NT2/D1 (cell line): ENCODE data around the gene THSD7A.

Source experiments
- DNase-seq: peaks from one replicate; pipeline ENCODE4 v3.0.0-alpha.2; 2011; ENCODE audit warnings: low read depth, low spot score
- H3K27me3 ChIP-seq: 2 replicates; pipeline ENCODE4 v1.6.0; 2011; ENCODE audit warnings: mild to moderate bottlenecking; ENCODE audit not compliant: insufficient read length, insufficient read depth
- H3K36me3 ChIP-seq: 2 replicates; pipeline ENCODE4 v1.6.1; 2011; ENCODE audit warnings: mild to moderate bottlenecking, low read length, mixed read lengths; ENCODE audit not compliant: insufficient read depth, insufficient read length
- H3K4me1 ChIP-seq: 2 replicates; pipeline ENCODE4 v1.5.1; 2011; ENCODE audit not compliant: insufficient read depth, insufficient read length
- H3K4me3 ChIP-seq: 2 replicates; pipeline ENCODE4 v1.5.1; 2011; ENCODE audit warnings: low read depth; ENCODE audit not compliant: insufficient read length
- H3K9ac ChIP-seq: 2 replicates; pipeline ENCODE4 v1.6.0; 2011; ENCODE audit warnings: low read depth; ENCODE audit not compliant: insufficient read length
- H3K9me3 ChIP-seq: 2 replicates; pipeline ENCODE4 v1.5.1; 2011; ENCODE audit warnings: mild to moderate bottlenecking, low read length; ENCODE audit not compliant: insufficient read depth
- SUZ12 ChIP-seq: IDR thresholded peaks from 2 replicates; pipeline ENCODE4 v1.6.1; 2011; ENCODE audit not compliant: insufficient read length, insufficient read depth; ENCODE audit errors: extremely low read depth
- YY1 ChIP-seq: IDR thresholded peaks from 2 replicates; pipeline ENCODE4 v1.6.1; 2011; ENCODE audit not compliant: insufficient read length, insufficient read depth
- ZNF274 ChIP-seq: IDR thresholded peaks from 2 replicates; pipeline ENCODE4 v1.6.1; 2011; ENCODE audit warnings: mild to moderate bottlenecking, low read depth, low read length

Gene THSD7A

GRCh38 chr7:11374629-11375028 is 457.4 kb downstream of the THSD7A start:
- Histone ChIP-seq H3K36me3 (no peaks in the 10 kb centered on the region), H3K4me1 (no peaks in the 10 kb centered on the region), H3K4me3 (no peak overlapping the region), H3K9me3 (no peaks in the 10 kb centered on the region), H3K27me3 (no peaks in the 10 kb centered on the region), H3K9ac (no peak overlapping the region)
- TF ChIP-seq ZNF274 (no peak), SUZ12 (no peak), YY1 (no peak)
- no peak for DNase-seq

- no peaks in the 10 kb centered on the region for H3K27me3 ChIP-seq
- no peaks in the 10 kb centered on the region for H3K36me3 ChIP-seq
- H3K4me3 ChIP-seq: no peak overlapping the region
- DNase-seq: no peak
- H3K9me3 ChIP-seq: no peaks in the 10 kb centered on the region
- H3K9ac ChIP-seq: no peak overlapping the region
- no peaks in the 10 kb centered on the region for H3K4me1 ChIP-seq
- TF ChIP-seq SUZ12 (no peak), YY1 (no peak), ZNF274 (no peak)
Observed at GRCh38 chr7:11373546-11374142, 458.4 kb downstream of the THSD7A start.

- Histone ChIP-seq H3K4me3 (no peak overlapping the region), H3K9me3 (no peaks in the 10 kb centered on the region), H3K36me3 (no peaks in the 10 kb centered on the region), H3K4me1 (no peaks in the 10 kb centered on the region), H3K9ac (no peak overlapping the region), H3K27me3 (no peaks in the 10 kb centered on the region)
- TF ChIP-seq SUZ12 (no peak), YY1 (no peak), ZNF274 (no peak)
- DNase-seq: no peak
Observed at GRCh38 chr7:11369696-11370095, 462.3 kb downstream of the THSD7A start.

GRCh38 chr7:11366118-11366517 is 465.9 kb downstream of the THSD7A start:
- TF ChIP-seq YY1: no peak
- TF ChIP-seq ZNF274: no peak
- TF ChIP-seq SUZ12: no peak
- no peak overlapping the region for H3K4me3 ChIP-seq
- H3K4me1 ChIP-seq: no peaks in the 10 kb centered on the region
- no peak for DNase-seq
- no peaks in the 10 kb centered on the region for H3K36me3 ChIP-seq
- H3K27me3 ChIP-seq: no peaks in the 10 kb centered on the region
- no peaks in the 10 kb centered on the region for H3K9me3 ChIP-seq
- H3K9ac ChIP-seq: no peak overlapping the region

GRCh38 chr7:11358637-11359036 is 473.4 kb downstream of the THSD7A start:
- H3K9me3 ChIP-seq: no peaks in the 10 kb centered on the region
- DNase-seq: no peak
- H3K36me3 ChIP-seq: no peaks in the 10 kb centered on the region
- no peaks in the 10 kb centered on the region for H3K4me1 ChIP-seq
- H3K4me3 ChIP-seq: no peak overlapping the region
- no peaks in the 10 kb centered on the region for H3K27me3 ChIP-seq
- H3K9ac ChIP-seq: no peak overlapping the region
- TF ChIP-seq YY1 (no peak), SUZ12 (no peak), ZNF274 (no peak)

- no peak for DNase-seq
- Histone ChIP-seq H3K9ac (no peak overlapping the region), H3K36me3 (no peaks in the 10 kb centered on the region)
Observed at GRCh38 chr7:11355399-11356005, 476.5 kb downstream of the THSD7A start.

GRCh38 chr7:11346302-11346701 is 485.7 kb downstream of the THSD7A start:
- H3K36me3 ChIP-seq: no peaks in the 10 kb centered on the region
- H3K9me3 ChIP-seq: no peaks in the 10 kb centered on the region
- no peaks in the 10 kb centered on the region for H3K4me1 ChIP-seq
- H3K4me3 ChIP-seq: no peak overlapping the region
- no peak for TF ChIP-seq SUZ12
- TF ChIP-seq YY1: no peak
- no peak for TF ChIP-seq ZNF274
- no peaks in the 10 kb centered on the region for H3K27me3 ChIP-seq
- H3K9ac ChIP-seq: no peak overlapping the region
- no peak for DNase-seq

More at GRCh38 chr7:11355399-11356005, 476.5 kb downstream of the THSD7A start:
- TF ChIP-seq YY1: no peak
- TF ChIP-seq ZNF274: no peak
- Histone ChIP-seq H3K4me1 (no peaks in the 10 kb centered on the region), H3K9me3 (no peaks in the 10 kb centered on the region), H3K27me3 (no peaks in the 10 kb centered on the region), H3K4me3 (no peak overlapping the region)

GRCh38 chr7:11345621-11346020 is 486.4 kb downstream of the THSD7A start:
- no peak for DNase-seq
- no peaks in the 10 kb centered on the region for H3K4me1 ChIP-seq
- TF ChIP-seq ZNF274: no peak
- no peaks in the 10 kb centered on the region for H3K27me3 ChIP-seq
- no peak overlapping the region for H3K9ac ChIP-seq
- H3K4me3 ChIP-seq: no peak overlapping the region
- H3K9me3 ChIP-seq: no peaks in the 10 kb centered on the region
- H3K36me3 ChIP-seq: no peaks in the 10 kb centered on the region
